Measurements from ENCODE around the gene LEP. TPM values are rescaled to one million over a fixed set of nuclear protein-coding genes. Genes with fewer than 3 reads are reported as not detected.

Gene LEP
- total RNA-seq, 1 donor from 2014 or later = not detected

DNA sequence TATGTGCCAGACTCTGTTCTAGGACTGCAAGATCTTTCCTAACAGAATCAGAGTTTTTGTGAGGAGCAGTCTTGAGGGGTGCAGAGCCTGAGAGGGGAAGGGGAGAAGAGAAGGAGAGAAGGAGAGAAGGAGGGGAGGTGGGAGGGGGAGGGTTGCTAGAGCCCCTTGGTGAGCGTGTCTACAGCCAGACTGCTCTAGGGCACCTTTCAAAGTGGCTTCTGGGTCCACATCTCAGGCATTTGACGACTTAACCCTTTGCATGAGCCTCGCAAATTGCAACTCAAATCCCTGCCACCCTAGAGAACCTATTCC is 31.1 kb upstream of the LEP start:
- Mint-ChIP-seq H3K4me3 (ENCODE audit: unreplicated experiment) (no peak overlapping the region), H3K27ac (ENCODE audit: unreplicated experiment) (no peak overlapping the region), H3K9me3 (ENCODE audit: unreplicated experiment) (no peaks in the 10 kb centered on the region), H3K4me1 (ENCODE audit: low read depth, unreplicated experiment) (peaks cover 3% of the 10 kb centered on the region), H3K27me3 (ENCODE audit: unreplicated experiment) (peaks cover 7% of the 10 kb centered on the region), H3K36me3 (ENCODE audit: unreplicated experiment) (peaks cover under 1% of the 10 kb centered on the region)
- TF ChIP-seq, protein P1, sequence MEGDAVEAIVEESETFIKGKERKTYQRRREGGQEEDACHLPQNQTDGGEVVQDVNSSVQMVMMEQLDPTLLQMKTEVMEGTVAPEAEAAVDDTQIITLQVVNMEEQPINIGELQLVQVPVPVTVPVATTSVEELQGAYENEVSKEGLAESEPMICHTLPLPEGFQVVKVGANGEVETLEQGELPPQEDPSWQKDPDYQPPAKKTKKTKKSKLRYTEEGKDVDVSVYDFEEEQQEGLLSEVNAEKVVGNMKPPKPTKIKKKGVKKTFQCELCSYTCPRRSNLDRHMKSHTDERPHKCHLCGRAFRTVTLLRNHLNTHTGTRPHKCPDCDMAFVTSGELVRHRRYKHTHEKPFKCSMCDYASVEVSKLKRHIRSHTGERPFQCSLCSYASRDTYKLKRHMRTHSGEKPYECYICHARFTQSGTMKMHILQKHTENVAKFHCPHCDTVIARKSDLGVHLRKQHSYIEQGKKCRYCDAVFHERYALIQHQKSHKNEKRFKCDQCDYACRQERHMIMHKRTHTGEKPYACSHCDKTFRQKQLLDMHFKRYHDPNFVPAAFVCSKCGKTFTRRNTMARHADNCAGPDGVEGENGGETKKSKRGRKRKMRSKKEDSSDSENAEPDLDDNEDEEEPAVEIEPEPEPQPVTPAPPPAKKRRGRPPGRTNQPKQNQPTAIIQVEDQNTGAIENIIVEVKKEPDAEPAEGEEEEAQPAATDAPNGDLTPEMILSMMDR (IDR thresholded peaks at IDR 0.05; ENCODE audit: partially characterized antibody, unreplicated experiment) = peak; percentile 14
- no peak for DNase-seq

- H3K4me1 Mint-ChIP-seq (ENCODE audit: low read depth, unreplicated experiment) = peaks cover 1% of the 10 kb centered on the region
- no peak overlapping the region for H3K27ac Mint-ChIP-seq (ENCODE audit: unreplicated experiment)
- peaks cover 4% of the 10 kb centered on the region for H3K36me3 Mint-ChIP-seq (ENCODE audit: unreplicated experiment)
- H3K4me3 Mint-ChIP-seq (ENCODE audit: unreplicated experiment) = no peak overlapping the region
- H3K27me3 Mint-ChIP-seq (ENCODE audit: unreplicated experiment) = peaks cover 4% of the 10 kb centered on the region
- H3K9me3 Mint-ChIP-seq (ENCODE audit: unreplicated experiment) = no peaks in the 10 kb centered on the region
- TF ChIP-seq, protein P1 (IDR thresholded peaks at IDR 0.05; ENCODE audit: partially characterized antibody, unreplicated experiment) = no peak
- DNase-seq = no peak
Measured at GRCh38 chr7:128210590-128211570, 30.2 kb upstream of the LEP start.

DNA sequence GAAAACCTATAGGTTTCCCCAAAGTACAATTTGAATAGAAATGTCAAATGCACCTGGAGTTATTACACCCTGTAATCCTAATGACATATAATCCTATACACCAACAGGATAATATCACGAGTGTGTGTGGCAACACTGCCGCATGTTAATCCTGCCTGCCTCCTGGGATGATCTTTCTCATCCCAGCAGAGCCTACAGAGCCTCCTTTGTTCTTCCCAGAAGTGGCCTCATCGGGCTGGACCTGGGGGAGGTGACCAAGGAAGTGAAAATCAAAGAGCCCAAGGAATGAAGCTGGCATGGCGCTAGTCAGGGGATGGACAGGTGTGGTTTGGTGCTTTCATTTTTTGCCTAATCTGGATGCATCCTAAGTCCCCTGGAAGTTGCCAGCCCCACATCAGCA is 29.5 kb upstream of the LEP start:
- Mint-ChIP-seq H3K4me3 (ENCODE audit: unreplicated experiment) (no peak overlapping the region), H3K27ac (ENCODE audit: unreplicated experiment) (no peak overlapping the region), H3K9me3 (ENCODE audit: unreplicated experiment) (no peaks in the 10 kb centered on the region), H3K27me3 (ENCODE audit: unreplicated experiment) (peaks cover 4% of the 10 kb centered on the region), H3K36me3 (ENCODE audit: unreplicated experiment) (peaks cover 4% of the 10 kb centered on the region), H3K4me1 (ENCODE audit: low read depth, unreplicated experiment) (peaks cover 1% of the 10 kb centered on the region)
- TF ChIP-seq, protein P1 (IDR thresholded peaks at IDR 0.05; ENCODE audit: partially characterized antibody, unreplicated experiment) = no peak
- DNase-seq = no peak

DNA sequence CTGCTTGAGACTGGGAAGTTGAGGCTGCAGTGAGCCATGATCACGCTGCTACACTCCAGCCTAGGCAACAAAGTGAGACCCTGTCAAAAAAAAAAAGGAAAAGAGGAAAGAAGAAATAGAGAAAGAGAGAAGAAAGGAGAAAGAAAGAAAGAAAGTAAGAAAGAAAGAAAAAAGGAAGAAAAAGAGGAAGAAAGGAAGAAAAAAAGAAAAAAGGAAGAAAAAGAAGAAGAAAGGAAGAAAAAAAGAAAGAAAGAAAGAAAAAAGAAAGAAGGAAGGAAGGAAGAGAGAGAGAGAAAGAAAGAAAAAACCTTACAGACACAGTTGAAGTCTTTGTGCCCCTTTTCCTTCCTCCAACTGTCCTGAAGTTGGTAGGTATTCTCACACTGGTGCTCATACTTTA is 26.6 kb upstream of the LEP start:
- Mint-ChIP-seq H3K9me3 (ENCODE audit: unreplicated experiment) (no peaks in the 10 kb centered on the region), H3K4me1 (ENCODE audit: low read depth, unreplicated experiment) (peaks cover 5% of the 10 kb centered on the region), H3K27ac (ENCODE audit: unreplicated experiment) (no peak overlapping the region), H3K27me3 (ENCODE audit: unreplicated experiment) (peaks cover 7% of the 10 kb centered on the region), H3K36me3 (ENCODE audit: unreplicated experiment) (peaks cover 4% of the 10 kb centered on the region), H3K4me3 (ENCODE audit: unreplicated experiment) (no peak overlapping the region)
- DNase-seq = no peak
- TF ChIP-seq, protein P1 (IDR thresholded peaks at IDR 0.05; ENCODE audit: partially characterized antibody, unreplicated experiment) = no peak

- no peaks in the 10 kb centered on the region for H3K9me3 Mint-ChIP-seq (ENCODE audit: unreplicated experiment)
- no peak for DNase-seq
- H3K27me3 Mint-ChIP-seq (ENCODE audit: unreplicated experiment) = peaks cover 9% of the 10 kb centered on the region
- no peak overlapping the region for H3K4me3 Mint-ChIP-seq (ENCODE audit: unreplicated experiment)
- H3K27ac Mint-ChIP-seq (ENCODE audit: unreplicated experiment) = no peak overlapping the region
- H3K4me1 Mint-ChIP-seq (ENCODE audit: low read depth, unreplicated experiment) = peaks cover 5% of the 10 kb centered on the region
- H3K36me3 Mint-ChIP-seq (ENCODE audit: unreplicated experiment) = peaks cover 4% of the 10 kb centered on the region
- TF ChIP-seq, protein P1 (IDR thresholded peaks at IDR 0.05; ENCODE audit: partially characterized antibody, unreplicated experiment) = no peak
Measured at GRCh38 chr7:128215281-128215680, 25.8 kb upstream of the LEP start.

Data from glutamatergic neuron (in vitro differentiated cells).